HG02938 (cell line): Measurements from ENCODE around the gene PCDH12.

Source experiments
- ATAC-seq: cut with Tn5 transposase; IDR thresholded peaks from one replicate; pipeline ENCODE4 v1.9.1; 2021; ENCODE audit warnings: mild to moderate bottlenecking, moderate library complexity; ENCODE audit not compliant: unreplicated experiment

PCDH12 gene

DNA sequence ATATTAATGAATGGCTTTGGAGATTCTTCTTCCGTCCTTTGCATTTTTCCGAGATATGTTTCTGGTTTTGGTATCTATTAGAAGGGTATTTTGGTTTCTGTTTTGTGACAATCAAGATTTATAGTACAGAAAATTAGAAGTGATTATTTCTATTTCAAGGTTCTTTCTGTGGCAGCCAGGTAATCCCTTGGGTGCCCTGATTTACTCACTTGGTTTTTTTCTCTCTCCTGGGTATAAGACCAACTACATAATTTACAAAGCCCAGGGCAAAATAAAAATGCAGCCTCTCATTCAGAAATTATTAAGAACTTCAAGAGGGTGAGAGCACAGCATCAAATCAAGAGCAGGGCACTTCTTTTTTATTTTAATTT, 8.9 kb upstream of the PCDH12 start:
- no peak for ATAC-seq

DNA sequence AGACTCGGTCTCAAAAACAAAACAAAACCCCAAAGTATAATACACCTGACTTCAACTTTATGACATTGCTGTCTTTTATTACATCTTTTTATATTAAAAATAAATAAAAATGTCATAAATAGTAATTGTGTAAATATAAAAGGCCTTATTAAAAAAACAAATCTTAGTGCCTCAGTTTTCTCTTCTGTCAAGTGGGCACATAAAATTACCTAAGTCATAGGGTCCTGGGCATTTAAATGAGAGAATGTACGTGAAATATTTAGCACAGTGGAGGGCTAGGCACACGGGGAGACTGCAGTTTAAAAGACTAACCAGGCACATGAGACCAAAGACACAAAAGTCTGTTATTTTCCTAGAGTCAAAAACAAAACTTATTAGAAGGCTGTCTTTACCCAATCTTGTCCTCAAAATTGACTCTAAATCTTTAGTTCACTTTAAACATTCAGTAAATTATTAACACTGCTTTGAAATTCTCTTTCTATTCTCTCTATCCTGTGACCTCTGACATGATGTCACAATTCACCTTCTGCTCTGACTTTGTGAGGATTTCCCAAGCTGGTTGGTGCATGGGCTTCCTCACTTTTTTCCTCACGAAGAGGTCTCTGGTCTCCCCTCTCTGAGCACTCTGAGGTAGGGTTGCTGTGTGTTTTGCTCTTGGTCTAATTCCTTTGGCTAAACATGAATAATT, 8.4 kb upstream of the PCDH12 start:
- no peak for ATAC-seq

DNA sequence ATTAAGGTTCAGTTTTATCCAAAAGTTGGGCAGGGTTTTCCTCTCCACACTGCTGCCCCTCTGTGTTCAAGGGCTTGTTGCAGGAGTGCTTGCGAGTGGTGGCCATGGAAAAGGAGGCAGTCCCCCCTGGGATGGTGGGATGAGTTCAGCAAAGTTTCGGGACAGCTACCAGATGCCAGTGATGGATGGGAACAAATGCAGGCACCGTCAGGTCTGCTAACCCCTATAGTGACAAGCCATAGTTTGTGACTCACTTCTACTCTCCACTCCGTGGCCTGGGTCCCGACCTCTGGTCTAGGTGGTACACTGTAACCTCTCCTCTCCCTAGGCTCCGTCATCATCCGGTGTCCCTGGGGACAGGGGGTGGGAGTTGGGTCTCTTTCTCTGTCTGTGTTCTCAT, 7.1 kb upstream of the PCDH12 start:
- no peak for ATAC-seq

DNA sequence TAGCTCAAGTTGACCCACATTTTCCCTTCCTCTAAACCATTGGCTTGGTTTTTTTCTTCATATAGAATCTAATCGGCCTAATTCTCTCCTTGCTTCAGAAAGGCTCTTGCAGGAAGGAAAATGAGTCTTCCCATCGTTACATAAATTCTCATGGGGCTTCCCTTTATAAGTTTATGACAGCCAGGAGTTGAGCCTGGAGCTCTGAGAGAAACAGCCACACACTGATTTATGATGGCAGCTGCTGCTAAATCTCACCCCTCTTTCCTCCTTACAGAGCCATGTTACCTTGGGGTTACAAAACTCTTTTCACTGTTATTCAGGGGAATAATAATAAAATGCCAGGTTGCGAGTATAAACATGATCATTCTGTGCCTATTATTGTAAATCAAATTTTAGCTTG, 5.7 kb upstream of the PCDH12 start:
- no peak for ATAC-seq

DNA sequence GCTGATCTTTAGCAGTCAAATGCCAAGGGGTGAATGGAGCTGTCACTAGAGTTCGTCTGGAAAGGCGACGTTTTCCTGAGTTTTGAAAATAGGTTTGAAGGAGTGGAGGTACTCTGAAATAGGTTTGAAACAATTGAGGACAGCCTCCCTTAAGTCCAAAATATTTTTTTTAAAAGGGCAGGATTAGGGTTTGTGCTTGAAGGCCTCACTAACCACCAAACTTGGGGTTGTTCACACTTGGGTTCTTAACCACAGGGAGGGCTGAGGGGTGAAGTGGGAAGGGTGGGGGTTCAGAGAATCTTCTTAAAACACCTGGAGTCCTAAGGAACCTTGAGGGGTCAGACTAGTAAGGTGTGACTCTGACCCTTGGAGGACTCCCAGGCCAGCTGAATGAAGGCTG, 3.5 kb upstream of the PCDH12 start:
- ATAC-seq = no peak

DNA sequence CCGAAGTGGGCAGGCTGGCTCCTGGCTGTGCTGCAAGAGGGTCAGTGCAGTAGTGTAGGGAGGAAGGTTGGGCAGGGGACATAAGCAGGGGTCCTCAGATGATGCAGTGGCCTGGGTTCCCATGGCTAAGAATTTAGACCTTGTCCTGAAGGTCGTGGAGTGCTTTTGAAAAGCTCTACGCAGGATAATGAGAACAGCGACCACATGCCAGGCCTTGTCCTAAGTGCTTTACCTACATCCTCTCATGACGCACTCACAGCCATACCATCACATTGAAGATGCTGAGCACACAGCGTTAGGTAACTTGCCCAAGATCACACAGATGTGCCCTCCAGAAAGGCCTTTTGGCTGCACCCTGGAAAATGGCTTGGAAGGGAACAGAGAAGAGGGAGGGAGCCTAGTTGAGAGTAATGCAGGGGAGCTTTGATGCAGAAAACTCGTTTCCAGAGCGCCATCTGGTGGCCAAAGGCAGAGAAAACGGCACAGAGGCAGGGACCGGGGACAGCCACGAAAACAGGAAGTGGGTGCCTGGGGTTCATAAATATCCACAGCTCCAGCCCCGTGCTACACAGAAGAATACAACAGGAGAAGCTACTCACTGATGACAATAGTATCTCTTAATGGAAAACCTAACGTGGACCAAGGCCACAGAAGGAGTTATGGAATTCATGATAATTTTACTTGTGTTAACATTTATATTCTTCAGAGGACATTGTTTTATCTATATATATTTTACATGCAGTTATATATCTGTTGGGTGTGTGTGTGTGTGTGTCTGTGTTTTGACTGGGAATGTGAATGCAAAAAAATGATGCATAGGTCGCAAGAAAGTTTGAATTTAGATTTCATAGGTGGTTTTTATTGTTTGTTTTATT, 2.7 kb upstream of the PCDH12 start:
- ATAC-seq = peak; percentile 92

DNA sequence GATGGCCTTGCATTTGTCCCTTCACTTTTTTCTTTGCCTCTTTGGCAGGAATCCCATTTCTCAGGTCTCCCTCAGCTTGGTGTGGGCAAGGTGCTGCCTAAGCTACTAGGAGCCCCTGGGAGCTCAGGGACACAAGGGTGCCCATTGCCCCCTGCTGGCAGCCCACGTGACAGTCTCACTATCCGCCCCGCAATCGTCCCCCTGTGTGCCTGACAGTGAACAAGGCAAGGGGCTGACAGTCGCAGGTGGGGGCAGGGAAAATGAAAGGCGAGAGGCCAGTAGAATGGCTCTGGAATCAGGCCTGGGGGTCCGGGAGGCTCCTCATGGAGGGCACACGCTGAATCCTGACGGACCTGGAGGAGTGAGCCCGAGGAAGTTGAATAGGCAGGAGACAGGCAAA, 2.0 kb upstream of the PCDH12 start:
- ATAC-seq = no peak

DNA sequence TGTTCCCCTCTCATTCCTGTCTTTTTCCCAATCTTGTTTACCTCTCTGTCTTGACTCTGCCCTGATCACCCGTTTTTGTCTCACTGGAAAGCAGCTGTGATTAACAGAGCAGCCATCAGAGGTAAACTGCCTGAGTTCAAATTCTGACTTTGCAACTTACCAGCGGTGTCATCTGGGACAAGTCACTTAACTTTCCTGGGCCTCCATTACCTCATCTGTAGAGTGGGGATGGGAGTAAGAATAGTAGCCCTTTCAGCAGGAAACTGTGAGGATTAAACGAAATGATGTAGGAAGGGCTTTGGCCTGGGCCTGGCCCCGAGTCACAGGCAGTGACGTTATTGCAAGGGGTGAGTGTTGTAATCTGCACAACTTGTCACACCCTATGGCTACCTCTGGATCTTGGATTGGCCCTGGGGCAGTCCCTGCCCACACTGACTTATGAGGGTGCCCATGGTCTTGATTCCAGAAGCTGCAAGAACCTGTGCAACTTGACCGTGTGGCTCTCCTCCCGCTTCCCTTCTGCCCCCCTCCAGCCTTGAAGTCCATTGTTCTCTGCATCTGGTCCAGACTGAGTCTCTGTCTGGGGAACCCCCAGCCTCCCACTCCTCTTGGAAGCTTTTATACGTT, 657 bp upstream of the PCDH12 start:
- no peak for ATAC-seq

DNA sequence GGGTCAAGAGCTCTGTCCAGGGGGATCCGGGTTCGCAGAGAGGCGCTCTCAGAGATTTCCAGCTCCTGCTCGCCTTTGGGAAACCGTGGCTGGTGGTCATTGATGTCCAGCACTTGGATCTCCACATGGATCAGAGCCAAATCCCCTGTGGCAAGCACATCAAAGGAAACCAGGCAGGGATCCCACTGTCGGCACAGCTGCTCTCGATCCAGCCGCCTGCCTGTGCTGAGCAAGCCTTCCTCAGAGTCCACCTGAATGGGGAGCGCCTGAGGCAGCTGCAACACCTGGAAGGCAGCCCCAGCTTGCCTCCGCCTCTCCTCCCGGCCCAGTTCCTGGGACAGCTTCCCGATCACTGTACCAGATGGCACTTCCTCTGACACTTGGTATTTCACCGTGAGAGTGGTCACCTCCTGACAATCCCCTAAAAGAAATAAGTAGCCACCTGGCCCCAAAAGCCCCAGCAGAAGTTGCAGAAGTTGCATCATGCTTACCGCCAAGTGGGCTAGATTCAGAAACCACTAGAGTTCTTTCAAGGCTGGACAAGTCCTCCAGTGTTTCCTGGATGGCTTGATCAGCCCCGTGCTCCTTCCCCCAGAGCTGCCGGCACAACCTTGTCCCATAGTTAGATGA, 520 bp downstream of the PCDH12 start:
- no peak for ATAC-seq

DNA sequence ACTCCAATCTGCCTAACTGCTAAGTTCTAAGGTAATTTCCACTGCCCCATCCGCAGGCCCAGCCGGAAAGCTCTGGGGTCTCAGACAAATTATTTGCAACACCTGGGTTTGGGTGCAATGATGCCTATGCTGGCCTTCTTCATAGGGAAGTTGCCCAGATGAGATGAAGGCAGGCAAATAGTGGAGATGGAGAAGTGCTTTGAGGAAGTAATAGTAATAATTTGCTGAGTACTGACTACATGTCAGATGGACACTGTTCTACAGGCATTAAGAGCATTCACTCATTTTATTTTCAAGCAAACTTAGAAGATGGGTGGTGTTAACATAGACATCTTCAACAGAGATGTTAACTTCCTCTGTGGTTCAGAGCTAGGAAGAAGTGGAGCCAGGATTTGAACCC, 3.8 kb downstream of the PCDH12 start:
- no peak for ATAC-seq

DNA sequence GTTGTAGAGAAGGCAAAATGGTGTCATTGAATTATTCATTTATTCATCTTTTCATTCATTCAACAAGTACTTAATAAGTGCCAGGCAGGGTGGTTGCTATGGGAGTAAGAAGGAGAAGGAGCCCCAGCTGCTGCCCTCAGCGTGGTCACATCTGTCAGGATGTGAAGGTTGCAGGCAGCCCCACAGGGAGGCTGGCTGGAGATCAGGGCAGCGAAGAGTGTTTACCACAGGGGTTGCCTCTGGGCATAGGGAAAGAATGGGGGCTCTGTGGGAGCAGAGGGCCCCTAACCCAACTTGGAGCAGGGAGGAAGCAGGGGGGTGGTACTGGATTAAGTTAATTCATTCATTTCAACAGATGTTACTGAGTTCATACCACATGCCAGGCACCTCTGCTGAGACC, 6.0 kb downstream of the PCDH12 start:
- ATAC-seq = no peak

DNA sequence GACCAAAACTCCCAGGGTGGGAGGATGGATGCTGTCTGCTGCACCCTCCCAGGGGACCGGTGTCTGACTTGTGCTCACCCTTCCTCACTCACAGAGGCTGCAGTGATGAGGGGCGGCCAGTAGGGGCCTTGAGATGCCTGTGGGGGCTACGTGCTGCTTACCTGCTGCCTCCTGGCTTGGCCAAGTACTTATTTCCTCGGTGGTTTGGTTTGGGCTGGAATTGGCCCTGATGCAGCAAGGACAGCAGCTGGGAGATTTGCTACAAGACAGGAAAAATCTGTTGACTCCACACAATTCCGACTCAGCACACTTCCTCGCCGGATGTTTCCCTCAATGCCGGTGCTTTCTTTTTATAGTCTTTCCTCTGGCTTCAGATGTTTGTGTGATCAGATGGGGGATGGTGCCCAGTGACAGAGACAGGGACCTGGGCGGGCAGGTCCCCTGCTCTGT, 6.6 kb downstream of the PCDH12 start:
- peak; percentile 95 for ATAC-seq

DNA sequence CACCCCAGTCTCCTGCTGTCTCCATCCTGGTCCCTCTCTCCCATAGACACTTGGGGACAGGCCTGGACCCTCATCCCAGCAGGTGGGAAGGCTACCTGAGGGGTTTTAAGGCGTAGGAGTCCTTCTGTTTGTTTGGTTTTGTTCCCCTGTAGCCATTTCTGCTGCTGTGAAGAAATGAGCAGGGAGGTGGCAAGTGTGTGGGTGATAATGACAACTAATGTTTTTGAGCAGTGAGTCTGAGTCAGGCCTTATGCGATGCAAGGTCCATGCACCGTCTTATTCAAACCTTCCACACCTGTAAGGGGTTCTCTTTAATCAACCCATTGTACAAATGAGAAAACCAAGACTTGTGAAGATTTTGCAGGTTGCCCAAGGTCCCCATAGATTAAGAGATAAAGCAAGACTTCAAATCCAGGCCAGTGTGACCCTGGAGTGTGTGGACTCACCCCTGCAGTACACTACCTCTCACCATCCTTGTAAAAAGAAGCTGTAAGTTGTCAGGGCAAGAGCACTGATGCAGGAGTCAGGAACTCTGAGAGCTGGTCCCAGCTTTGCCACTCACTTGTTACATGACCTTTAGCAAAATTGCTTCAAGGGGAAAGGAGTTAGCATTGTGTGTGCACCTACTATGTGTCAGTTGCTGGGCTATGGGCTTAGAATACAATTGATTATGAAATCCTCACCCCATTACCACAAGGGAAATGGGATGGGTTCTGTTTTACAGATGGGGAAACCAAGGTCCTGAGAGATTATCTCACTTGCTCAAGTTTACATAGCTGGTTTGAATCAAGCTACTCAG, 7.6 kb downstream of the PCDH12 start:
- no peak for ATAC-seq

DNA sequence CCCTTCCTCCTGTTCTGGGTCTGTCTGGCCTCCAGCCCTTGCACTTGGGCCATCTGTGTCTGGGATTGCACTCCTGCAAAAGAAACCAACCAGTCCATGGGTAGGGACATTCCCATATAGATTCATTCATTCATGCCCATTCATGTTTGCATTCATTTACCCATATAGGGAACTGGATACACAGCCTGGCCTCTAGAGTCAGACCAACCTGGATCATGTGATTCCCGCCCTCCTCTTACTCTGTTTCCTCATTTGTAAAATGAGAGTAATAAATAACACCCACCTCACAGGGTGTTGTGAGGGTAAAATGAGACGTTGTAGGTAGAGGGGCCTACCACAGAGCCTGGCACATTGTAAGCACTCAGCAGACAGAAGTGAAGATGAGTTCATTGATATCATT, 8.5 kb downstream of the PCDH12 start:
- no peak for ATAC-seq

DNA sequence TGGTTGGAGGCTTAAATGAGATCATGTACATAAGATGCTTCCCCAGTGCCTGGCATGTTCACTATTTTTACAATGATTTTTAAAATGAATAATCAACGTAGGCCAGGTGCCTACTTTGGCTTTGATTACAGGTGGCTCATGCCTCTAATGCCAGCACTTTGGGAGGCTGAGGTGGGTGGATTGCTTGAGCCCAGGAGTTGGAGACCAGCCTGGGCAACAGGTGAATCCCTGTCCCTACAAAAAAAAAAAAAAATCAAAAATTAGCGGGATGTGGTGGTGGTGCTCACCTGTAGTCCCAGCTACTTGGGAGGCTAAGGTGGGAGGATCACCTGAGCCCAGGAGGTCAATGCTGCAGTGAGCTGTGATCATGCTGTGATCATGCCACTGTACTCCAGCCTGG, 9.2 kb downstream of the PCDH12 start:
- ATAC-seq = no peak

DNA sequence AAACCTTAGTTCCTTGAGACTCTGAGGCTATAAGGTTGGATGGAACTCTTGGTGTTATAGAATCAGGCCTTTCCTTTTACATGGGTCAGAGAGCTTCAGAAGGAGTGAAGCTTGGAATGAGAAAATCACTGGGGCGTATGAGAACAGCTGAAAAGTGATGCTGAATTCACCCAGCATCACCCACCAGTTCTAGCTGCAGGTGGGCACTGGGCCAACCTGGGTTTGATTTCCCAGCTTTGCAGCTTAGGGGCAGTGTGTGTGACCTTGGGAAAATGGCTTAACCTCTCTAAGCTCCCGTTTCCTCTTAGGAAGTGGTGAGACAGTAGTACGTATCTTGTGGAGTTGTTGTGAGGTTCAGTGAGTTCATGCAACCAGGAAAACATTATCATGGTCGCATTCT, 10.7 kb downstream of the PCDH12 start:
- ATAC-seq = no peak

DNA sequence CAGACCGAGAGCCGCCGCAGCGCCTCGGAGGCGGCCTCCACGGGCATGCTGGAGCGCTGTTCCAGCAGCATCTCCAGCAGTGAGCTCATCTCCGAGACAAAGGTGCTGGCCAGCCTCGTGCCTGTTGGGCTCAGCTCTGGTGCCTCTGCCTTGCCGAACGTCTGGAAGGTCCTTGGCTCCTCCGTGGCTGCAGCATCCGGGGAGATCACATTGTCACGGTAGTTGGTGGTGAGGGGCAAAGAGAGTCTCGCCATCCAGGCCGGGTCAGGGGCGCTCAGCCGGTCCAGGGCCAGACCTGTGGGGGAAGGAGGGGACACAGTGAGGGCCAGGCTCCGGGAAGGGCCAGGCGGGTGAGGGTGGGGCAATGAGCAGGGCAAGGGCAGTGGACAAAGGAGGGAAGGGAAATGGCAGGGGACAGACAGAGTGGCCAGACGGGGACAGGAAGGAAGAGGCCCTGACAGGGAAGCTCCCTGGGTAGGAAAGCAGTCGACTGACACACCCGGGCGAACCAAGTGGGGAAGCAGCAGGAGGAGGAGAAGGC, 12.4 kb downstream of the PCDH12 start:
- no peak for ATAC-seq

DNA sequence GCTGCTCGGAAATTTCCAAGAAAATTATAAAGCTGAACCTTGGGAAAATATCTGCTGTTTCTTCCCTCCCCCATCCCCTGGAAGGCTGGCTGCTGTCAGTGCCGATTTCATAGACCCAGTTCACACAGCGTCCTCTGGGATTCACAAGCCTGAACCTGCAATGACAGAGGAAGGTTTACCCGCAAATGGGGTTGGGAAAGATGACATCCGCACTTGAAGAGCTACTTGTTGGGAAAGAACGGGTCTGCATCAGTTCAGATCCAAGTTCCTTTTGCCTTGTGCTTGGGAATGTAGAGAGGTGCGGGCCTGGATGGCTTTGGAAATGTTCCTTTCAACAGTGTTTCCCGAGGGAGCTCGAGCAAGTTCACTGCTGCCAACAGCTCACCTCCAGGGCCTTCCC, 13.9 kb downstream of the PCDH12 start:
- ATAC-seq = no peak

DNA sequence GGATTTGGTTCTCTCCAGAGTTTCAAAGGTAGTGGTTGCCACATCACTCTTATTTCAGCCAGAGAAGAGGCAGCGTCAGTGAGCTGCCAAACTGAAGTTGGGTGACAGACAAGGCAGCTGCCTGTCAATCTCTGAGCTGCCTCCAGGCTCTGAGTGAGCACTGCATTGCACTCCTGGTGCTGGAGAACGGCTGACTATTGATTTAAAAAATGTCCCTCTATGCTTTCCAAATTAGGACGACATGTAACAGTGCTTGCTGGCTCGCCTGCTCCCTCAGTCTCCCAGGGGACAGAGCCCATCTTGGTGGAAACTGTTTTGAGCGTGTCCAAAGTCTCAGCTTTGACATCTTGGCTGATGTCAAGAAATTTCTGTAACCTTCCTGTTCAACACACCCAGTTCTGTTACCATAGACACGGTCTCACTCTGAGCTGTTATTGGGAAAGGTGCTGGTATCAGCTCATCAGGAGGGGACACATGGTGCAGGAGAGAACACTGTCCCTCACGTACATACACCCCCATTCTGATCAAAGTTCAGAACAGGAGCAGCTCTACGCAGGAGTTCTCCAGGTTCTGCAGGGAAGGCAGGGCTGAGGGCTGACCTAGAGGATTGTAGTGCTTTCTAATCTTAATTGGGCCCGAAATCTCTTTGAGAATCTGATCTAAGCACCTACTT, 15.7 kb downstream of the PCDH12 start:
- ATAC-seq = no peak

DNA sequence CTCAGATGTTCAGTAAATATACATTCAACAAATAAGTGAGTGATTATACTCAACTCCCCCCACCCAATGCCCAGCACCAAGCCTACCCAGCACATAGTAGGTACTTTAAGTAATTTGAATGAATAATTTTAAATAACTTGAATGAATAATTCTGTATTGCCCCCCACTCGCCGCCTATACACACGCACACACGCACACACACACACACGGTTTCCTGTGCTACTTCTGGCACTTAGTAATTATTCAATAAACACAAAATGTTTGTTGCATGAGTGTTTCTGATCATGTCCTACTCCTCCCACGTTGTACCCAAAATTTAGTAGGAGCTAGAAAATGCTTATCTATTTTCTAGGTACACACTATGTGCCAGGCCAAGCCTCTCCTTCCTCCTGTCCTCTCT, 16.2 kb downstream of the PCDH12 start:
- no peak for ATAC-seq
